ENCODE results near the gene MAP3K15.

Gene MAP3K15, protein sequence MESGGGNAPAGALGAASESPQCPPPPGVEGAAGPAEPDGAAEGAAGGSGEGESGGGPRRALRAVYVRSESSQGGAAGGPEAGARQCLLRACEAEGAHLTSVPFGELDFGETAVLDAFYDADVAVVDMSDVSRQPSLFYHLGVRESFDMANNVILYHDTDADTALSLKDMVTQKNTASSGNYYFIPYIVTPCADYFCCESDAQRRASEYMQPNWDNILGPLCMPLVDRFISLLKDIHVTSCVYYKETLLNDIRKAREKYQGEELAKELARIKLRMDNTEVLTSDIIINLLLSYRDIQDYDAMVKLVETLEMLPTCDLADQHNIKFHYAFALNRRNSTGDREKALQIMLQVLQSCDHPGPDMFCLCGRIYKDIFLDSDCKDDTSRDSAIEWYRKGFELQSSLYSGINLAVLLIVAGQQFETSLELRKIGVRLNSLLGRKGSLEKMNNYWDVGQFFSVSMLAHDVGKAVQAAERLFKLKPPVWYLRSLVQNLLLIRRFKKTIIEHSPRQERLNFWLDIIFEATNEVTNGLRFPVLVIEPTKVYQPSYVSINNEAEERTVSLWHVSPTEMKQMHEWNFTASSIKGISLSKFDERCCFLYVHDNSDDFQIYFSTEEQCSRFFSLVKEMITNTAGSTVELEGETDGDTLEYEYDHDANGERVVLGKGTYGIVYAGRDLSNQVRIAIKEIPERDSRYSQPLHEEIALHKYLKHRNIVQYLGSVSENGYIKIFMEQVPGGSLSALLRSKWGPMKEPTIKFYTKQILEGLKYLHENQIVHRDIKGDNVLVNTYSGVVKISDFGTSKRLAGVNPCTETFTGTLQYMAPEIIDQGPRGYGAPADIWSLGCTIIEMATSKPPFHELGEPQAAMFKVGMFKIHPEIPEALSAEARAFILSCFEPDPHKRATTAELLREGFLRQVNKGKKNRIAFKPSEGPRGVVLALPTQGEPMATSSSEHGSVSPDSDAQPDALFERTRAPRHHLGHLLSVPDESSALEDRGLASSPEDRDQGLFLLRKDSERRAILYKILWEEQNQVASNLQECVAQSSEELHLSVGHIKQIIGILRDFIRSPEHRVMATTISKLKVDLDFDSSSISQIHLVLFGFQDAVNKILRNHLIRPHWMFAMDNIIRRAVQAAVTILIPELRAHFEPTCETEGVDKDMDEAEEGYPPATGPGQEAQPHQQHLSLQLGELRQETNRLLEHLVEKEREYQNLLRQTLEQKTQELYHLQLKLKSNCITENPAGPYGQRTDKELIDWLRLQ (N-terminal part only)

DNA sequence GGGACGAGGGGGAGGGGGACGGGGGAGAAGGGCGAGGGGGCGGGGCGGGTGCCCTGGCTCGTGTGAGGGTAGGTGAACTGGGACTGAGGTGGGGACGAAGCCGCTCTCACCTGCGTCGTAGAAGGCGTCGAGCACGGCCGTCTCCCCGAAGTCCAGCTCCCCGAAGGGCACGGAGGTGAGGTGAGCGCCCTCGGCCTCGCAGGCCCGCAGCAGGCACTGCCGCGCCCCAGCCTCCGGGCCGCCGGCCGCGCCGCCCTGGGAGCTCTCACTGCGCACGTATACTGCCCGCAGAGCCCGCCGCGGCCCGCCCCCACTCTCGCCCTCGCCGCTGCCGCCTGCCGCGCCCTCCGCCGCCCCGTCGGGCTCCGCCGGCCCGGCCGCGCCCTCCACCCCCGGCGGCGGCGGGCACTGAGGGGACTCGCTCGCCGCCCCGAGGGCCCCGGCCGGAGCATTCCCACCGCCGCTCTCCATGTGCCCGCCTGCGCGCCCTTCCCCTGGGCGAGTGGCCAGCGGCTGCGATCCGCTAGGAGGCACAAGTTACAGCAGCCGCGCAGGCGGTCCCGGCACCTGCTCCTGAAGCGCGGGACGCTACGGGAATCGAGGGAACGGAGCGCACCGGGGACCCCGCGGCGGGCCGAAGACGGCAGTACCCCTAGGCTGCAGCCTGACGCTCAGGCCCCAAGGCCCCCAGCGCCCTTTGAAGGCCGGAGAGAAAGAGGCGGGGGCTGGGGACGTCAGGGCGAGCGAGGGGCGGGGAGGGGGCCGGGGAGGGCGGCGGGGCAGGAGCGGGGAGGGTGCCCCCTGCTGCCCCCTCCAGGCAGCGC is at the start of gene MAP3K15:
Gene MAP3K15 (minus strand): TSS at position 718 of the 824 bp plus-strand sequence. CDS start 247 bp downstream, at position 471.
- no peak for DNase-seq (ENCODE audit: extremely low read depth, low read depth)
- TF ChIP-seq, protein P1, sequence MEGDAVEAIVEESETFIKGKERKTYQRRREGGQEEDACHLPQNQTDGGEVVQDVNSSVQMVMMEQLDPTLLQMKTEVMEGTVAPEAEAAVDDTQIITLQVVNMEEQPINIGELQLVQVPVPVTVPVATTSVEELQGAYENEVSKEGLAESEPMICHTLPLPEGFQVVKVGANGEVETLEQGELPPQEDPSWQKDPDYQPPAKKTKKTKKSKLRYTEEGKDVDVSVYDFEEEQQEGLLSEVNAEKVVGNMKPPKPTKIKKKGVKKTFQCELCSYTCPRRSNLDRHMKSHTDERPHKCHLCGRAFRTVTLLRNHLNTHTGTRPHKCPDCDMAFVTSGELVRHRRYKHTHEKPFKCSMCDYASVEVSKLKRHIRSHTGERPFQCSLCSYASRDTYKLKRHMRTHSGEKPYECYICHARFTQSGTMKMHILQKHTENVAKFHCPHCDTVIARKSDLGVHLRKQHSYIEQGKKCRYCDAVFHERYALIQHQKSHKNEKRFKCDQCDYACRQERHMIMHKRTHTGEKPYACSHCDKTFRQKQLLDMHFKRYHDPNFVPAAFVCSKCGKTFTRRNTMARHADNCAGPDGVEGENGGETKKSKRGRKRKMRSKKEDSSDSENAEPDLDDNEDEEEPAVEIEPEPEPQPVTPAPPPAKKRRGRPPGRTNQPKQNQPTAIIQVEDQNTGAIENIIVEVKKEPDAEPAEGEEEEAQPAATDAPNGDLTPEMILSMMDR (IDR thresholded peaks at IDR 0.05; ENCODE audit: low read depth, low read length): no peak

DNA sequence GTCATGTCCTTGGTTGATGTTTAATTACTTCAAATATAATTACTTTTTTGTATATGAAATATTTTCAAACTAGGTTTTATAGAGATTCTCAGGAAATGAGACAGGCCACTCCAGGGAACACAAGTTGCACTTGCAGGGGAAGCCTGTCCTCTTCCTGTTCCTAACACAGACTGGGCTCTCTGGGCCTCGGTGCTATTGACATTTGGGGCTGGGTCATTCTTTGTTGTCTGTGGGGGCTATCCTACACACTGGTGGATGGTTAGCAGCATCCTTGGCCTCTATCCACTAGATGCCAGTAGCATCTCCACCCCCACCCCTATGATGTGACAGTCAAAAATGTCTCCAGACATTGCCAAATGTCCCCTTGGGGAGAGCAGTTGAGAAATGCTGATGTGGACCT is 49.3 kb upstream of the MAP3K15 start:
- DNase-seq (ENCODE audit: extremely low read depth, low read depth): no peak
- TF ChIP-seq, protein P1 (IDR thresholded peaks at IDR 0.05; ENCODE audit: low read depth, low read length): no peak

DNA sequence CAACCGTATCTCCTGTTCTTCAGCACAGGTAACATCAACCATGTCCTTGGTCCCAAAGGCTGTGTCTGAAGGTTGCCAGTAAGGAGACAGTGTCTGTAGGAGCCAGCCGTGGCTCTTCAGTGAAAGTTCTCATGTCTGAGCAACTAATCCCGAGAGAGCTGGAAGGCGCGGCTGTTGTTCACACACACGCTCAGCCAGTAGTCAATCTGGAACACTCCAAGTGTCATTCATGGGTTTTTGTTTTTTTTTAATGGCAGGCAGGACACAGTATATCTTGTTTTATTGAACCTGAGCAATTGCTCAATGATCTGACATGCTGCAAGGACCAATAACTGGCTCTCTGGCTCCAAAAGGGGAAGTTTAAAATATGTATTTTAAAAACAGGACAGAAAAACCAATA is 48.4 kb upstream of the MAP3K15 start:
- TF ChIP-seq, protein P1 (IDR thresholded peaks at IDR 0.05; ENCODE audit: low read depth, low read length): no peak
- DNase-seq (ENCODE audit: extremely low read depth, low read depth): no peak

DNA sequence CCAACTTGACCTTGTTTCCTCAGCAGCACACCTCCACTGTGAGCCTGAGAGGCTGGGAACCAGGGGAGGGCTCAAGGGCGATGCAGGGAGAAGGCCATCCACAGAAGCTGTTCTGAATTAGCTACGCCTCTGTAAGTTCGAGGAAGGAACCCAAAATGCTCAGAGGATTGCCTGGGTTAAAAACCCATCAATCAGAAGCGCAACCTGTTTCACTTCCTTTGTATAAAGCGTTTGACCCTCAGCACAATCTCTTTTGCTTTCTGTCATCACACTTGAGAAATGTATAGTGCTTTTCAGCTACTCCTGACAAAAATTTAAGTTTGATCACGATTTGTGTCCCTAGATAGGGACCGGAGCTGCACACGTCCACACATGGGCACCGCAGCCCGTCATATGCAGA is 48.0 kb upstream of the MAP3K15 start:
- TF ChIP-seq, protein P1 (IDR thresholded peaks at IDR 0.05; ENCODE audit: low read depth, low read length): no peak
- no peak for DNase-seq (ENCODE audit: extremely low read depth, low read depth)

DNA sequence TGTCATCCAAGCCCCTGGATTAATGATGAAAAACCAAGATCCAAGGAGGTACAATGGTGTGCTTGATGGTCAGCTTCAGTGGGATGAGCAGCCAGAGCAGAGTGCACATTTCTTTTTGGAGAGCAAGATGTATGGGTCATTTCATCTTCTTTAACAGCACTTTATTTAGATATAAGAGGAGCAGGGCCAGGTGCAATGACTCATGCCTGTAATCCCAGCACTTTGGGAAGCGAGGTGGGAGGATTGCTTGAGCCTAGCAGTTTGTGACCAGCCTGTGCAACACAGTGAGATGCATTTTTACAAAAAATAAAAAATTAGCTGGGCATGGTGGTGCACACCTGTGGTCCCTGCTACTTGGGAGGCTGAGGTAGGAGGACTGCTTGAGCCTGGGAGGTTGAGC is 45.3 kb upstream of the MAP3K15 start:
- TF ChIP-seq, protein P1 (IDR thresholded peaks at IDR 0.05; ENCODE audit: low read depth, low read length): no peak

DNA sequence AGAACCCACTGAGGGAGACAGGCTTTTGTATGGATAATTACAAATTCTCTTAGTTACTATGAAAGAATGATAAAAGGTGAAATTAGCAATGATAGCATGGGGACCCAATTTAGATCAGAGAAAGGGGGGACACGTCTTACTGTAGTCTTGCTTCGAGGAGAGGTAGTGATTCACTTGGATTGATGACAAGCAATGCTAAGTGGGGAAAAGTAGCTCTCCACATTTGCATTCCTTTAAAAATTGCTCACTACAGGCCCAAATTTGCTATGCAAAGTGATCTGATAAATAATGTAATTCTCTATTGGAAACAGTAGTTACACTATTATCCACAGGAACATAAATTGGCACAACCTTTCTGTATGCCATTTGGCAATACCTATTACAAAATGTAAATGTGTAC is 42.5 kb upstream of the MAP3K15 start:
- TF ChIP-seq, protein P1 (IDR thresholded peaks at IDR 0.05; ENCODE audit: low read depth, low read length): no peak
- no peak for DNase-seq (ENCODE audit: extremely low read depth, low read depth)

More for the DNA sequence above, 45.3 kb upstream of the MAP3K15 start:
- no peak for DNase-seq (ENCODE audit: extremely low read depth, low read depth)

Measured in AG09319 (cell line).